ENCODE data around the gene FHOD3. TPM values are rescaled to one million over a fixed set of nuclear protein-coding genes. Genes with fewer than 3 reads are reported as not detected.

Gene FHOD3
- total and polyA plus RNA-seq, 2 of the 13 experiments (the other 11 are each of a cell fraction or from before 2014, with no cell fraction given): 0.07 TPM; not detected in 1

GRCh38 chr18:36640021-36640952 lies 342.8 kb downstream of the FHOD3 start:
- DNase-seq (ENCODE audit: low spot score) (no peak), FAIRE-seq (no peak), ATAC-seq (no peak)
- Histone ChIP-seq H3K27ac (ENCODE audit: extremely low read length, insufficient read depth, low read length) (no peak overlapping the region), H4K20me1 (ENCODE audit: insufficient read depth, low read length) (no peaks in the 10 kb centered on the region), H2AFZ (ENCODE audit: low read length) (no peak overlapping the region), H3K4me1 (ENCODE audit: insufficient read depth, low read length) (no peaks in the 10 kb centered on the region), H3K27me3 (ENCODE audit: control insufficient read depth in 1 of 2, insufficient read depth in 2 of 2, low read length in 2 of 2) (no peaks in the 10 kb centered on the region; a peak in 1 of 5 replicates), H3K9me3 (ENCODE audit: low read length) (no peaks in the 10 kb centered on the region), H3K4me2 (ENCODE audit: low read depth, low read length) (no peak overlapping the region), H3K9ac (ENCODE audit: insufficient read depth, low read depth, low read length) (no peak overlapping the region), H3K4me3 (replicated peaks in 1 of 3; ENCODE audit: insufficient read depth in 1 of 3, low read depth in 2 of 3, low read length in 3 of 3) (no peak overlapping the region), H3K79me2 (ENCODE audit: insufficient read depth, low read length) (no peaks in the 10 kb centered on the region), H3K36me3 (replicated peaks in 1 of 2; ENCODE audit: control insufficient read depth in 1 of 2, insufficient read depth in 2 of 2, low read length in 2 of 2) (no peaks in the 10 kb centered on the region)
- in situ Hi-C loops (cut with HindIII; ENCODE audit: extremely low pct_ligation_motif_present, low pct_unique_long_range_greater_than_20kb): no loop called here
- TF ChIP-seq TSC22D2 (CRISPR knock-in tag; IDR thresholded peaks at IDR 0.05; ENCODE audit: borderline replicate concordance): no peak
- POLR2A ChIA-PET: no interaction called here
- BruUV-seq (replicated peaks): no TSS peak
- WGBS (ENCODE audit: low lambda C conversion rate): 43% methylated on average over 8 of the region's 8 CpGs
- CTCF ChIA-PET (ENCODE audit: low intra/inter-chr PET ratio, low total read pairs): no interaction called here
- intact Hi-C loops (cut with micrococcal nuclease; ENCODE audit: unreplicated experiment): no loop called here

- in situ Hi-C loops (cut with HindIII; ENCODE audit: extremely low pct_ligation_motif_present, low pct_unique_long_range_greater_than_20kb): no loop called here
- H3K4me1 ChIP-seq (ENCODE audit: insufficient read depth, low read length): no peaks in the 10 kb centered on the region
- intact Hi-C loops (cut with micrococcal nuclease; ENCODE audit: unreplicated experiment): no loop called here
These were observed 345.5 kb downstream of the FHOD3 start for GRCh38 chr18:36643061-36643460.

More at GRCh38 chr18:36643061-36643460, 345.5 kb downstream of the FHOD3 start:
- DNase-seq (ENCODE audit: low spot score) (no peak), FAIRE-seq (no peak), ATAC-seq (no peak)
- Histone ChIP-seq H3K36me3 (replicated peaks in 1 of 2; ENCODE audit: control insufficient read depth in 1 of 2, insufficient read depth in 2 of 2, low read length in 2 of 2) (no peaks in the 10 kb centered on the region), H3K4me2 (ENCODE audit: low read depth, low read length) (no peak overlapping the region), H3K79me2 (ENCODE audit: insufficient read depth, low read length) (no peaks in the 10 kb centered on the region), H3K4me3 (replicated peaks in 1 of 3; ENCODE audit: insufficient read depth in 1 of 3, low read depth in 2 of 3, low read length in 3 of 3) (no peak overlapping the region), H3K9ac (ENCODE audit: insufficient read depth, low read depth, low read length) (no peak overlapping the region), H3K27me3 (ENCODE audit: control insufficient read depth in 1 of 2, insufficient read depth in 2 of 2, low read length in 2 of 2) (no peaks in the 10 kb centered on the region; a peak in 1 of 5 replicates), H3K27ac (ENCODE audit: extremely low read length, insufficient read depth, low read length) (no peak overlapping the region), H2AFZ (ENCODE audit: low read length) (no peak overlapping the region), H4K20me1 (ENCODE audit: insufficient read depth, low read length) (no peaks in the 10 kb centered on the region), H3K9me3 (ENCODE audit: low read length) (no peaks in the 10 kb centered on the region)
- BruUV-seq (replicated peaks): no TSS peak
- POLR2A ChIA-PET: no interaction called here
- no peak for TF ChIP-seq ZKSCAN1 (IDR thresholded peaks at IDR 0.05; ENCODE audit: low read length)
- no peak for TF ChIP-seq GTF3A (CRISPR knock-in tag; conservative IDR thresholded peaks at IDR 0.05)
- no peak for TF ChIP-seq ZNF879 (CRISPR knock-in tag; IDR thresholded peaks at IDR 0.05)
- TF ChIP-seq MED8 (CRISPR knock-in tag; IDR thresholded peaks at IDR 0.05; ENCODE audit: insufficient replicate concordance): no peak
- TF ChIP-seq BHLHE40 (IDR thresholded peaks at IDR 0.05; ENCODE audit: low read length): no peak
- TF ChIP-seq ZNF558 (CRISPR knock-in tag; IDR thresholded peaks at IDR 0.05; ENCODE audit: borderline replicate concordance): no peak
- TF ChIP-seq ZFP1 (CRISPR knock-in tag; IDR thresholded peaks at IDR 0.05): no peak
- TF ChIP-seq CREM (IDR thresholded peaks at IDR 0.05): no peak
- no peak for TF ChIP-seq CREM (CRISPR knock-in tag; IDR thresholded peaks at IDR 0.05)
- no peak for TF ChIP-seq KLF11 (CRISPR knock-in tag; IDR thresholded peaks at IDR 0.05)
- no peak for TF ChIP-seq ZNF768 (CRISPR knock-in tag; IDR thresholded peaks at IDR 0.05)
- CTCF ChIA-PET (ENCODE audit: low intra/inter-chr PET ratio, low total read pairs): no interaction called here
- 27% methylated on average over 3 of the region's 3 CpGs for WGBS (ENCODE audit: low lambda C conversion rate)

All from HepG2 (cell line).